ENCODE measurements around the gene GPR84. TPM values are rescaled to one million over a fixed set of nuclear protein-coding genes. Genes with fewer than 3 reads are reported as not detected.

GPR84 gene
- total and polyA plus RNA-seq, 7 donors = 0.54 to 0.92 (median 0.64) TPM; not detected in 3

DNA sequence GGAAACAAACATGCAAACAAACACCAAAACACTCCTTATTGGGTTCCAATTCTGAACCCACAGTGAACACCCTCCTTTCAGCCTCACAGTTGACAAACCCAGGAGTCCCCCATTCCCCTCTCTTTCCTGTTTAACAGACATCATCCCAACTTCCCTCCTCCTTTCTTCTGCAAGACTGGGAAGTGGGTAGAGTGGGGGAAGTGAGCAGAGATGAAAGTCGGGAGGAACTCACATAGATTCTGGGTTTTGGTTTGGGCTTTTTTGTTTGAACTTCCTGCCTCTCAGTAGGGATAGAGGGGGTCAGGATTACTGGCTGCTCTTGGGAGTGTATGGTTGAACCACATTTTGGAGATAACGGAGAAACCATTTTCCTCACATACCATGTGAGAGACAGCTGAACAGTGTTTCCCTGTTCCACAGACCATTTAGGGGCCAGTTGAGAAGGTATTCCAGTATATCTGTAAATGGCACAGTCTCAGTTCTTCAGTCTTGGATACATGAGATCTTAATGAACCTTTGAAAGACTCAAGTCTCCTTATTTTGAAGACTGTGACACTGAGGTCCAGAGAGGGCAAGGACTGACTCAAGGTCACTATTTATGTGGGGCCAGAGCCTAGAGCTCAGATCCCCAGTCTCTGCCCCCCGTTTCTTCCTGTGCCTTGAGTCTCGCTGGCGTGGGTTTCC lies 3.9 kb upstream of the GPR84 start:
- DNase-seq = no peak
- Histone ChIP-seq H3K4me3 (peak overlapping the region in 3 of 4 donors; percentile 42 to 52 (median 51)), H3K36me3 (no peaks in the 10 kb centered on the region), H3K27me3 (no peaks in the 10 kb centered on the region), H3K9me3 (no peaks in the 10 kb centered on the region), H3K27ac (peak overlapping the region in 3 of 4 donors; percentile 67 to 74 (median 67)), H3K4me1 (peaks cover 0 to 39% (median 35%) of the 10 kb centered on the region in 4 donors)
- intact Hi-C loops (cut with DNase I) = loop anchor here (2.0 kb wide), 1 partner anchor 73 kb away; no protein-coding TSS in a partner anchor
- TF ChIP-seq POLR2AphosphoS5 (IDR thresholded peaks at IDR 0.05) (no peak), EP300 (IDR thresholded peaks at IDR 0.05) (no peak), POLR2A (IDR thresholded peaks at IDR 0.05) (no peak)
- TF ChIP-seq, protein P1, sequence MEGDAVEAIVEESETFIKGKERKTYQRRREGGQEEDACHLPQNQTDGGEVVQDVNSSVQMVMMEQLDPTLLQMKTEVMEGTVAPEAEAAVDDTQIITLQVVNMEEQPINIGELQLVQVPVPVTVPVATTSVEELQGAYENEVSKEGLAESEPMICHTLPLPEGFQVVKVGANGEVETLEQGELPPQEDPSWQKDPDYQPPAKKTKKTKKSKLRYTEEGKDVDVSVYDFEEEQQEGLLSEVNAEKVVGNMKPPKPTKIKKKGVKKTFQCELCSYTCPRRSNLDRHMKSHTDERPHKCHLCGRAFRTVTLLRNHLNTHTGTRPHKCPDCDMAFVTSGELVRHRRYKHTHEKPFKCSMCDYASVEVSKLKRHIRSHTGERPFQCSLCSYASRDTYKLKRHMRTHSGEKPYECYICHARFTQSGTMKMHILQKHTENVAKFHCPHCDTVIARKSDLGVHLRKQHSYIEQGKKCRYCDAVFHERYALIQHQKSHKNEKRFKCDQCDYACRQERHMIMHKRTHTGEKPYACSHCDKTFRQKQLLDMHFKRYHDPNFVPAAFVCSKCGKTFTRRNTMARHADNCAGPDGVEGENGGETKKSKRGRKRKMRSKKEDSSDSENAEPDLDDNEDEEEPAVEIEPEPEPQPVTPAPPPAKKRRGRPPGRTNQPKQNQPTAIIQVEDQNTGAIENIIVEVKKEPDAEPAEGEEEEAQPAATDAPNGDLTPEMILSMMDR (IDR thresholded peaks at IDR 0.05) = no peak
- WGBS, 2 donors = 25 to 27% methylated on average over 5 of the region's 5 CpGs

DNA sequence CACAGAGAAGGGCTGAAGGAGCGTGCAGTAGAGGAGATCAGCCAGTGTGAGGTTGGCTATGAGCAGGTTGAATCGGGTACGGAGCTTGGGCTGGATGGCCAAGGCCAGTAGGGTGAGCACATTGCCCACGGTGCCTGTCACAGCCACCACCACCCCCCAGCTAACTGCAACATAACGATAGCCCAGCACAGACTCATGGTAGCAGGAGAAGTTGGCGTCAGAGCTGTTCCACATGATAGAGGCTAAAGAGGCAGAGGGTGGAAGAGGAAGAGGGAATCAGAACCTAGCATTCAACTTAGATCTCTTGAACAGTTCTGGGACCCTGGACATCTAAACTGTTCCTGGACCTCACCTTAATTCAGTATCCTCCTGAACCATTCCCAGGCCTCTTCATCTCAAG lies 668 bp downstream of the GPR84 start:
- Histone ChIP-seq H3K4me1 (peaks cover 0 to 28% (median 22%) of the 10 kb centered on the region in 4 donors), H3K36me3 (no peaks in the 10 kb centered on the region), H3K27me3 (no peaks in the 10 kb centered on the region), H3K9me3 (no peaks in the 10 kb centered on the region), H3K4me3 (no peak overlapping the region), H3K27ac (no peak overlapping the region)
- TF ChIP-seq EP300 (IDR thresholded peaks at IDR 0.05) = no peak
- TF ChIP-seq, protein P1 (IDR thresholded peaks at IDR 0.05) = no peak
- TF ChIP-seq POLR2A (IDR thresholded peaks at IDR 0.05) = no peak
- no peak for TF ChIP-seq POLR2AphosphoS5 (IDR thresholded peaks at IDR 0.05)
- intact Hi-C loops (cut with DNase I) = loop anchor here (5.0 kb wide), 1 partner anchor 146 kb away; no protein-coding TSS in a partner anchor
- WGBS, 2 donors = 80 to 83% methylated on average over 6 of the region's 6 CpGs
- DNase-seq = no peak

DNA sequence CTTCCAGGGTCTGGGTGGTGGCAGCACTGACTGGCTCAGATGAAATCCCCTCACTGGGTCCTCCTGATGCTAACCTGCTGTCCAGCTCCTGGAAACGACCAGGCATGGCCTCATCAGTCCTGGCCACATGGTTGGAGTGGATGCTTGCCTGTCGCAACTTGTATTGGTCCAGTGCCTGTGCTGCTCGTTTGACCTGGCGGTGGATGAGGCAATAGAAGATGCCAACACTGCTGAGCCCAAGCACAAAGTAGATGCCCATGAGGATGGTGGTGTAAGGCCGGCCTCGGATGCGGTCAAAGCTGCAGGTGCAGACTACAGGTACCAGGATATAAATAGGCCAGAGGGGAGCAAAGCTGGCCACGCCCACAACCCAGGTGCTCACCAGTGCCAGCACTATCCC lies 1.2 kb downstream of the GPR84 start:
- no peak for DNase-seq
- H3K27me3 ChIP-seq = no peaks in the 10 kb centered on the region
- H3K4me1 ChIP-seq = peaks cover 0 to 28% (median 23%) of the 10 kb centered on the region in 4 donors
- 65 to 85% methylated on average over 8 of the region's 8 CpGs for WGBS, 2 donors
- H3K27ac ChIP-seq = no peak overlapping the region
- intact Hi-C loops (cut with DNase I) = loop anchor here (5.0 kb wide), 1 partner anchor 146 kb away; no protein-coding TSS in a partner anchor
- TF ChIP-seq EP300 (IDR thresholded peaks at IDR 0.05) (no peak), POLR2AphosphoS5 (IDR thresholded peaks at IDR 0.05) (no peak), POLR2A (IDR thresholded peaks at IDR 0.05) (no peak)
- TF ChIP-seq, protein P1 (IDR thresholded peaks at IDR 0.05) = no peak
- no peak overlapping the region for H3K4me3 ChIP-seq
- H3K36me3 ChIP-seq = no peaks in the 10 kb centered on the region
- H3K9me3 ChIP-seq = no peaks in the 10 kb centered on the region

DNA sequence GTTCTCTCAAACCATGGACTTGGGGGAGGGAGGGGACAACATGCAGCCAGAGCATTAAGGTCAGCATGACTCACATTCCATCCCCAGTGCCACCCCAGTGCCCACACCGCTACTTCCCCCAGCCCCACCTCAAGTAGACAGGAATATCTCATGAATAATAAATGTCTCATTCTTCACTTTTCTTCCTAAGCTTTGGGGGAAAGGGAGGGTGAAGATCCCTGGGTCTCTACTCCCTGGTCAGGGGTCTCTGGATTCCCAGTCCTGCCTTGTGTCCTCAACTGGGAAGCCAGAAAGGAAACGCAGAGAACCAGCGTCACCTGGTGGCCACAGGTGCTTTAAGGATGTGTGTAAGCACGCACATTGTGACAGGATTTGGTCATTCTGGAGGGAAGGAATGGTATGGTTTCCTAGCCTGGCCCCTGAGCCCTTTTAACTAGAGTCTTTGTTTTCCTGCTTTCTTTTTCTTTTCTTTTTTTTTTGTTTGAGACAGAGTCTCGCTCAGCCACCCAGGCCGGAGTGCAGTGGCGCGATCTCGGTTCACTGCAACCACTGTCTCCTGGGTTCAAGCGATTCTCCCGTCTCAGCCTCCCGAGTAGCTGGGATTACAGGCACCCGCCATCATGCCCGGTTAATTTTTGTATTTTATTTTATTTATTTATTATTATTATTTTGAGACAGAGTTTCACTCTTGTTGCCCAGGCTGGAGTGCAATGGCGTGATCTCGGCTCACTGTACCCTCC lies 3.4 kb downstream of the GPR84 start:
- TF ChIP-seq POLR2A (IDR thresholded peaks at IDR 0.05) (no peak), EP300 (IDR thresholded peaks at IDR 0.05) (no peak), POLR2AphosphoS5 (IDR thresholded peaks at IDR 0.05) (peak in 2 of 4 donors; percentile 28 to 30)
- TF ChIP-seq, protein P1 (IDR thresholded peaks at IDR 0.05) = peak; percentile 86 to 92 (median 90)
- DNase-seq = peak; percentile 88
- intact Hi-C loops (cut with DNase I) = loop anchor here (2.0 to 5.0 kb wide), 3 partner anchors 66 to 144 kb away; no protein-coding TSS in a partner anchor
- Histone ChIP-seq H3K4me1 (peaks cover 0 to 45% (median 42%) of the 10 kb centered on the region in 4 donors), H3K9me3 (no peaks in the 10 kb centered on the region), H3K27ac (peak overlapping the region; percentile 85 to 91 (median 87)), H3K27me3 (no peaks in the 10 kb centered on the region), H3K36me3 (no peaks in the 10 kb centered on the region), H3K4me3 (no peak overlapping the region)
- WGBS, 2 donors = 66 to 71% methylated on average over 16 of the region's 16 CpGs

Data from sigmoid colon (tissue), 7 donors.